GM19467 (cell line): Measurements from ENCODE around the gene SLC7A8.
"Not testable (repeated sequence)": the region's sequence is repeated elsewhere in the genome, so short reads cannot be mapped to it uniquely, and the experiment has no call there.

Source experiments
- ATAC-seq: cut with Tn5 transposase; IDR thresholded peaks from one replicate; pipeline ENCODE4 v1.9.1; 2021; ENCODE audit warnings: mild to moderate bottlenecking, moderate library complexity; ENCODE audit not compliant: unreplicated experiment

The SLC7A8 gene

DNA sequence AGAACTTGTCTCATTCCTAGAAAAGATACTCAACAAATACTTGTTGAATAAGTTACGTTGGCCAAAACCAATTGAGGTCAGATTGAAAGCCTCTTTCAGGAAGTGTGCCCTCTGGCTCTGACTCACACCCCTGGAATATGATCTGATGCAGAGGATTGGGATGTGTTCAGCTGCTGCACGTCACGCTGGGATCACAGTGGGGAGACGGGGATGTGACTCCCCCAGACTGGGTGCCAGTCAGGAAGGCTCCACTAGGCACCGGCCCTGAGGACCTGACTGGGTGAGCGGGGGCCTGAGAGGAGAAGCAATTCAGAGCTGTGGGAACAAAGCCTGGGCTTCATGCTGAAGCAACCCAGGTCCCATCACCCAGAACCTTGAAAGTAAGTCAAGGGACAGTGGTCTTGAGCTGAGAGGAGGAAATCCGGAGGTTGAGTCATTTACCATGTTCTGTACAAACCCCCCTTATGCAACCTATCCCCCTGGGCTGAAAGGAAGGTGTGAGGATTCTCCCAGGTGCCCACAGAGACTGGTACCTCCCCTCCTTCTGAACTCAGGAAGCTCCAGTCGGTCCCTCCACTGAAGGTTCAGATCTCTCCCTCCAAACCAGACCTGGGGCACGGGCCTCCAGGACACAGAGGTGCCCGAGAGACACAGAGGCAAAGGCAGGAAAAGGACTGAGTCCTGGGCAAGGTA is 68.3 kb downstream of the SLC7A8 start:
- ATAC-seq: no peak

DNA sequence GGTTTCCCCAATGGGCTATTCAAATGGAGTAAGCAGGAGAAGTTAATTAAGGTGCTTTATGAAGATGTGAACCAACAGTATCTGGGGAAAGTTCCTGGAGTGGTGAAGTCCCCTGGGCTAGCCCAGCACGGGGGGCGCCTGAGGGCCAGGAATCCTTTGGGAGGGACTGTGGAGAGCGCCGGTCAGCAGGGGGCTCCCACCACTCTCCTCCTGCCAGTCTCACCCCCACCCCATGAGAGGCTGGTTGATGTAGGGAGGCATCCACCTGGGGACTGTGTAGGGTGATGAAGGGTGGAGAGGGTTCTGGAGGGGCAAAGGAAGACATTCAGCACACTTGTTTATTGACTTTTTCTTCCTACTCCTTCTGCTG is 68.8 kb downstream of the SLC7A8 start:
- ATAC-seq: no peak

DNA sequence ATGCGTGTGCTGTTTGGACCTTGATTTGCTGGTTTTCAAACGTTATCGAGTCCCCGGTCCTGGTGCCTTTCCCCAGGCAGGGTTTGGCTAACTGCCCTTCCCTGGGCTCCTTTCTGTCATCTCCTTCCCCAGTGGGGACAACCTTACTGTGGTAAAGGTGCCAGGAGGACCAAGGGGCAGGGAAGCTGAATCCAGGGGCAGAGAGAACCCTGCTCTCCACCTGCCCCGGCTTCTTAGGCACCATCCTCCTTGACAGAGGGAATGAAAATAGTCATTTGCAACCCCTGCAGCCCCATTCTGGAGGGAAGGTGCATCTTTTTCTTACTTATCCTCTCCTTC is 69.4 kb downstream of the SLC7A8 start:
- ATAC-seq: no peak

DNA sequence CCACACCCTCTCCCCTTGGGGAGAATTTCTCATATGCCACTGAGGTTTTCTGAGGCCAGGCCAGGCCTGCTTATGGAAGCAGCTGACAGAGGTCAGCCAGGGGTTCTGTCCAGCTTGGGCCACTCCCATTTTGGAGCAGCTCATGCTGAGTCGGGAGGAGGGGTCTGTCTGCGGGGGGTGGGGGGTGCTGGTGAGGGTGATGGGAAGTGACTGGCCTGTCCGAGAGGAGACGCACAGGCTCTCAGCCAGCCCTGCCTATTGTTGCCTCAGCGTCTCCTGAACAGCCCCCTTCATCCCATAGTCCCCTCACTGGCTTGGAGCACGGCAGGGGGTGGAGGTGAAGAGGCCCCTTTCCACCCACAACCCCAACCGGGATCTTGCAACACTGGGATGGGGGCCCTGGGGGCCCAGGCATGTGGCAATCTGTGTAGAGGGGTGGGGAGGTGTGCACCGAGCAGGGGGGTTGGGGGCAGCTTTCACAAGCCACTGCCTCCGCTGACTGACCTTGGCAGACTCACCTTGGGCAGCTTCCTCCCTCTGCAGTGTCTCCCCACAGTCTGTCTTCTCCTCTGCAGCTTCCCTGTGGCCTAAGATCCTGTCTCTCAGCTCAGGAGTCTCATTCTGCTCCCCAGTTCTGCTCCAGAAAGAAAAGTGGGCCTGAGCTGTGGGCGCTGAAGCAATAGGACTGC is 69.9 kb downstream of the SLC7A8 start:
- no peak for ATAC-seq

DNA sequence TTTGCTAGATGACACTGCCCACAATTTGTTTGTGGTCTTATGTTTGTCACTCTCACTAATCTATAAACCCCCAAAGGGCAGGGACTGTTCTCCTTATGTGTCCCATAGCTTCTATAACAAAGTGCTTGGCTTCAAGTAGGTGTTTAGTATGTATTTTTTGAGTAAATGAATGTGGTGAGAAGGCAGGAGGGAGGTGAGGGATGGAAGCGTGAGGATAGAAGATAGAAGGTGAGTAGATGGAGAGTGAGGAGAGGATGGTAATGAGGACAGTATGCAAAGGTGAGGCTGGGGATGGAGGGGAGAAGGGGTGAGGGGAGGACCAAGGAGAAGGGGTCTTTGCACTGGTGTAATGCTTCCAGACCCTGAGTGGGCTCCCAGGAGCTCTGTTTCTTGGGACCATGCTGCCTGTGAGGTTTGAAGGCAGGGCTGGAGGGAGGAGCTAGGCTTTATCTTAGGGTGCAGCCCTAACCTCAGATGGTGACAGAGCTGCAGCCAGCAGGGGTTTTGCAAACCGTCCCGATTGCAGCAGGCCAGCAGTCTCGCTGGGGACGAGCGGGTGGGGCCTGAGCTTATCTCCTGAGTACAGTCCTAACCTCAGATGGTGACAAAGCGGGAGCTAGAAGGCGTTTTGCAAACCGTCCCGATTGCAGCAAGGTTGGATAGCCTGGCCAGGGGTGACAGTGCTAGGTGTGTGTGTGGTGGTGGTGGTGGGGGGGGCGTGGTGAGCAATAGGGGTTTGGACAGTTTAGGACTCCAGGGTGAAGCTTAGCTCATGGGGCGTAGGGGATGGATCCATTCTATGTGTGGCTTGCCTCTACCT is 70.9 kb downstream of the SLC7A8 start:
- ATAC-seq: no peak

DNA sequence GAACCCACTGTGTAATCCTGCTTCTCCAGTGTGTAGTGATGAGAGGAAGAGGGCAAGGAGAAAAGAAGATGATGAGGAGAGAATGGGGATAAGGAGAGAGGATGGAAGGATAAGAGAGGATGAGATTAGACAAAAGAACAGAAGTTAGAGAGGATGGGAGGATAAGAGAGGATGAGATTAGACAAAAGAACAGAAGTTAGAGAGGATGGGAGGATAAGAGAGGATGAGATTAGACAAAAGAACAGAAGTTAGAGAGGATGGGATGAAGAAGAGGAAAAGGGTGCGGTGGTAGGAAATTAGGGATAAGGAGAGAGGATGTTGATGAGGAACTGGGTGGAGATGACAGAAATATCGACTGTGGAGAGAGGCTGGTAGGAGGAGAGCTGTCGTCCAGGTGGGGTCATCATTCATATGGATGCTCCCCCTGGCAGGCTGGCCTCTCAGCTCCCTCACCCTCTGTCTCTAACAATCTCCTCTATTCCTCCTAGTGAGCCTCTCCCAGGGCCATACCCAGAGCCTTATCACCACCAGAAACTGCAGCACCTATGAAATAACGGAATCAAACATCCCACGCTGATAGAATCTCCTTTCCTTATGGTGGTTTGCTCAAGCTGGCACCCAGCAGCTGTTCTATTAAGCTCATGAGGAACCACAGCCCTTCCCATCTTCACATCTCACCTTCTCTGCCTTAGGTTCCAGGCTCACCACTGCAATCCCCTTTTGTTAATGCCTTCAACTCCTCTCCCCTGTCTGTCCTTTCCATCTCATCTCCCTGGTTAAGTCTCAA is 72.7 kb downstream of the SLC7A8 start:
- ATAC-seq: no peak

DNA sequence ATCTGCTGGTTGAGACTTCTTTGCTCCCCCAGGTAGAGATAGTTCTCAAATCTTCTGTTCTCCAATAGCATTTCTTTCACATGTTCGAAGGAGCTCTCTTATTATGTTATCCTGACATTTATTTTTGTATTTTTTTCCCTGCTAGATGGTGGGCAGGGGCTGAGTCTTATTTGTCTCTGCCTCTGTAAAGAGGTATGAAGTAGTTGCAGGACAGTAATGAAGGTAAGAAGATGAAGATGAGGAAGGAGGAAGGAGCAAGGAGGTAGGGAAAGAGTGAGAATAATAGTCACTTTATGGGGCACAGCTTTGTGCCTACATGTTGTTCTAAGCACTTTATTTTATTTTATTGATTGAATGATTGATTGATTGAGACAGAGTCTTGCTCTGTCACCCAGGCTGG is 73.7 kb downstream of the SLC7A8 start:
- no peak for ATAC-seq

DNA sequence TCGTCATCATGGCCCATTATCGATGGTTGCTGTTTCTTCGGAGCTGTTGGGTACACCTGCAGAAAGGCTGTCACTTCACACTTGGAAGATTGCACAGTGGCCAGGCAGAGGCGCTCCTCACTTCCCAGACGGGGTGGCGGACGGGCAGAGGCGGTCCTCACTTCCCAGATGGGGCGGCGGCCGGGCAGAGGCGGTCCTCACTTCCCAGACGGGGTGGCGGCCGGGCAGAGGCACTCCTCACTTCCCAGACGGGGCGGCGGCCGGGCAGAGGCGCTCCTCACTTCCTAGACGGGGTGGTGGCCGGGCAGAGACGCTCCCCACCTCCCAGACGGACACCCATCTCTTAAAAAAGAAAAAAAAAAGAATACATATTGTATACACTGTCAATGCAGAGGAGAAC is 75.3 kb downstream of the SLC7A8 start:
- ATAC-seq: not testable (repeated sequence)

DNA sequence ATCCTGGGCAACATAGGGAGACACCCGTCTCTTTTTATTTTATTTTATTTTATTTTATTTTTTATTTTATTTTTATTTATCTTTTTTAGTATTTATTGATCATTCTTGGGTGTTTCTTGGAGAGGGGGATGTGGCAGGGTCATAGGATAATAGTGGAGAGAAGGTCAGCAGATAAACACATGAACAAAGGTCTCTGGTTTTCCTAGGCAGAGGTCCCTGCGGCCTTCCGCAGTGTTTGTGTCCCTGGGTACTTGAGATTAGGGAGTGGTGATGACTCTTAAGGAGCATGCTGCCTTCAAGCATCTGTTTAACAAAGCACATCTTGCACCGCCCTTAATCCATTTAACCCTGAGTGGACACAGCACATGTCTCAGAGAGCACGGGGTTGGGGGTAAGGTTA is 75.8 kb downstream of the SLC7A8 start:
- not testable (repeated sequence) for ATAC-seq

DNA sequence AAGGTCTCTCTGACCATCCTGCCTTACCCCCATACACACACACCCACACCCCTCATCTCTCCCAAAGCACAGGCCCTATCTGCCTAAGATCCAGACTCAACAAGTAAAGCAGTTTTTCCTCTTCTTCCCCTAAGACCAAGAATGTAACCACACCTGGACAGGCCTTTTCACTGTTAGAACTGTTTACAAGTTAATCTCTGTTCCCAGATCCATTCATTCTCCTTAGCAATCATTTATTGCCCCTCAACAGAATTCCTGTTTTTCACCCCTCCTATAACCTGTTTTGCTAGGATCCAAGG is 76.8 kb downstream of the SLC7A8 start:
- no peak for ATAC-seq

DNA sequence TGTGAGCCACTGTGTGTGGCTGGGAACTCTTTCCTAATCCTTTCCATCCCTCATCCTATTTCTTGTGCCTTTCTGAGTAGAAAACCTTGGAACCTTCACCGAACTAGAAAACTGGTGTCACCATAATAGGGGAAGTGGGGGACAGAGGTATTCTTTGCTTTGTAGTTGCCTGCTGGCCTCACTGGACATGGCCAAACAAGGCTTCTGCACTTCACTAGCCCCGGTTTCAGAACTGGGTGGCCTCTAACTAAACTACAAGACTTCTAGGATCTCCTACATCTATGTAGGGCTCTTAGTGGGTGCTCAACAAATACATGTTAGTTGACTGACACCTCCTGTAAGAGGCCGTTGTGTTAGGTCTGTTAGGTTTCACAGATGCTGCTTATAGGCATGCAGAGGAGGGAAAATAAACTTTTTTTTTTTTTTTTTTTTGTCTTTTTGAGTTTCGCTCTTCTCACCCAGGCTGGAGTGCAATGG is 78.1 kb downstream of the SLC7A8 start:
- no peak for ATAC-seq

DNA sequence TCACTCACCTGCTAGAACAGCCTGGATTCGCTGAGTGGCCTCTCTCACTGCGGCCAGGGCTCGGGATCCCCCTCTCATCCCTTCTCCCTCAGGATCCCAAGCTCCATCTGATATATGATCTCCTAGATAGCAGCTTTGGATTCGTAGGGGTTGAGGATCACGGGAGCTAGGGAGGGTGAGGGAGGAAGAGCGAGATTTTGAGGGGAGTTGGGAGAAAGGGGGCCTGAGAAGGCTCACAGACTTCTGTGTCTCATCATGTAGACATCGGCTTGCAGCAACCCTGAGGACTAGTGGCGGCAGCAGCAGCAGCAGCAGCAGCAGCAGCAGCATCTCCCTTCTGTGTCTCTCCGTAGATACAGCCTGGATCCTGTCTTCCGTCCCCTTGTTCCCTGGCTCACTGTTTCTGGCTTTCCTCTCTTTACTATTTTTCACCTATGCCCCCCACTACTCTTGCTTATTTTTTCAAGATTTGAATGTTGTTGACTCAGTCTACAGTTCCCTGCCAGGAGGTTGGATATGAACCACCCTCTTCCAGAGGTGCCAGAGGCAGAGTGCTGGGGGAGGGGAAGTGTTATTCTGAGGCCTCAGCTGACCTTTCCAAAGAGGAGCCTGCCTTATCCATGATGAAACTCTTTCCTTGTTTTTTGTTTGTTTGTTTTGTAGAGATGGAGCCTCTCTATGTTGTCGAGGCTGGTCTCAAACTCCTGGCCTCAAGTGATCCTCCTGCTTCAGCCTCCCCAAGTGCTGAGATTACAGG is 78.7 kb downstream of the SLC7A8 start, which contains the start of gene CIROP:
Gene CIROP, minus strand, starts transcription at position 399 of the 757 bp plus-strand sequence. Its CDS starts 69 bp downstream, at position 330.
- no peak for ATAC-seq

DNA sequence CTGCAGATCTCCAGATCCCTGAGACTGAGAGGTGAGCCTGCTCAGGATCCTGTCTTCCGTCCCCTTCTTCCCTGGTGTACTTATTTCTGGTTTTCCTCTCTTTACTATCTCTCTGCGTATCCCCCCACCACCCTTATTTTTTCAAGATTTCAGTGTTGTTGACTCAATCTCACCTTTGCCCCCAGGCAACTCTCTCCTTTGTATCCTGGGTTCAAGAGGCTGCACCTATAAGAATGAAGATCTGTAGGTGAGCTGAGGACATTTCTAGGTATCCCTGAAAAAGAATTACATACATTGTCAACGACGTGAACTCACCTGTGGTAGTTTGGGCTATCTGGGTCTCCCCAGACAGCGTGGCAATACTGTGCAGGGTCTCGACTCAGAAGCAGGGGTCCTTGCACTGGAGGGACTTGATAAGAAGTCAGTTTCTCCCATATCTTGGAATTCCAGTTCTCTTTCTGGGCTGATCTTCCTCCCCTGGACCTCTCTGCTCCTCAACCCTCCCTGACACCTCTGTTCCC is 79.3 kb downstream of the SLC7A8 start:
- ATAC-seq: no peak

DNA sequence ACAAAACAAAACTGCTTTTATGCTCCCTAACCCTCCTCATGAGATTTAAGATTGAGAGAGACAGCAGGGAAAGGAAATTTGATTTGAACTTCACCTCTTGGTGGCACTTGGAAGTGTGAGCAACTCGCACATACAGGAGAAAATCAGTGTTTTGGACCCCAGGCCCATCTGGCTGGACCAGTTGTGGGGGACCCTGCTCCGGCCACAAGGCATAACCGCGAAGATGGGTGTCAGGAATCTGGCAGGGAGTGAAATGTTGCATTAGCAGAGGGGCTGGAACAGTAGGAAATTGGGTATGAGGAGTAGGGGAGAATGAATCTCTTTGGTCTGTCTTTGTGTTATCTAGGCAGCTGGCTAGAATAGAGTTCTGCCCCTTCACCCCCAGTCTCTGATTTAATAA is 79.9 kb downstream of the SLC7A8 start:
- no peak for ATAC-seq

DNA sequence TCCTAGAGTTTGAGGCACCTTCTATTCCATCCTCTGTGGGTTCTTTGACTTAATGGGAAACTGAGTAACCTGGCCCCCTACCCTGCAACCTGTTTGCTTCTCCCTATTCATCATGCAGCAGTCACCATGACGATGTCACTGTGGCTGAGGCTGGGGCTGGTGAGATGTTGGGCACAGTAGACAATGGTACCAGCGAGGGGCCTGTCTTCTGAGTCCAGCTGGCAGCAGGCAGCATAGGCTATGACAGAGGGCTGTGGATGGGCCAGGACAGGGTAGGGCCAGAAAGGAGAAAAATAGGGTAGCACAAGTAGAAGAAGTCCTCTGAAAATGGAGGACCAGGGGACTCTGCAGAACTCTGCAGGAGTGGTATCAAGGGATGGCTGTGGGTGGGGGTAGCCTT is 80.7 kb downstream of the SLC7A8 start:
- no peak for ATAC-seq

DNA sequence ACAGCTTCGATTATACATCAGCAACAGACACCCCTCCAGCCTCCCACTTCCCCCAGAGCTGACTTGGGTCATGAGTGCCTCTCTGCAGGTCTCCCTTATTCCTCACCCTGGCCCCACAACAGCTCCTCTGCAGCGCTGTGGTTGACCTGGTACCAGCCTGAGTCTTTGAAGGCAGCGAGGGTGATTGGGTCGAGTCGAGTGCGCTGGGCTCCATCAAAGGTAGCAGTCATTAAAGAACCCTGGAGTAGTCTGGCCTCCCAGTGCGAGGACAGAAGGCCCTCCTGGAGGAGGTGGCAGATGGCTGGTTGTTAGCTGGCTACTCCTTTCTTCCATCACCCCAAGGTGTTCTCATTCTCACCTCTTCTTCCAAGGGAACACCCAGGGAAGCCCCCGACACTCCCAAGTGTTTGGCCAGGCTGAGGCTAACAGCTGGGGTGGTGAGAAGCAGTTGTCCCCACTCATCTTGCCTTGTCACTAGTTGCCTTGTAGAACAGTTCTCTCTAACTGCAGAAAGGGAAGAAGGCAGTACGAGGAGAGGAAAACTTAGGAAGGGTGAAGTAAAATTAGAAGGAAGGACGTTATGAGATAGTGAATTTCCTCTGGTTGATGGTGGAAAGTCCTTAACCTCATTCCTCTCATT is 81.4 kb downstream of the SLC7A8 start:
- no peak for ATAC-seq

DNA sequence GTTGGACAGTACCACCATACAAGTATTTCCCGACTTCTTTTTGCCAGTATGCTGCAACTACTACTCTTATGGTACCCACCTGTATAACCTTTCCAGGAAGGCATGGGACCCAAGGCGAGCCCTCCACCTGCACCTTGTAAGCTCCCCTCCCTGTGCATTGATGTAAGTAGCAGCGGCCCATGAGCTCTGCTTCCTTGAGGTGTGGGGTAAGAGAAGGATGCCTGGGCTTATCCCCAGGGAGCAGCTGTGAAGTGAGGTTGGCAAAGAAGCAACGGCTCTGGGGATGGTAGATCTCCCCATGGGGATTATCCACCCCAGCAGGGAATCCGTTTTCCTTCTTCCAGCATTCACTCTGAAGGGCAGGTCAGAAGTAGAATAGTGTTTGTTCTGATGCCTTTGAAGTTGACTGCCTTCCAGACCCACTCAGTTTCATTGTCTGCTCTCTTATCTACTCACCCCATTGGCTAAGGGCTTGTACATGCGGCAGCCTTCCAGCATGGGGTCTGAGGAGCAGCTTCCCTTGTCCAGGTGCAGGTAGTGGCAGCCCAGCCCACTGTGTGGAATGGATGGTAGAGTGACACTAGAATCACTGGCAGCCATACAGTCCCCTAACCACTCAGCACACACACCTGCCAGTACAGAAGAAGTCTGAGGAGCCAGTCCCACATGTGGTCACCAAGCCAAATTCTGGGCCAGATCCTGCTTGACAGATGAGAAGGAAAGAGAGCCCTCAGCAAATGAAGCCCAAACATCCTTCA is 82.1 kb downstream of the SLC7A8 start:
- no peak for ATAC-seq

DNA sequence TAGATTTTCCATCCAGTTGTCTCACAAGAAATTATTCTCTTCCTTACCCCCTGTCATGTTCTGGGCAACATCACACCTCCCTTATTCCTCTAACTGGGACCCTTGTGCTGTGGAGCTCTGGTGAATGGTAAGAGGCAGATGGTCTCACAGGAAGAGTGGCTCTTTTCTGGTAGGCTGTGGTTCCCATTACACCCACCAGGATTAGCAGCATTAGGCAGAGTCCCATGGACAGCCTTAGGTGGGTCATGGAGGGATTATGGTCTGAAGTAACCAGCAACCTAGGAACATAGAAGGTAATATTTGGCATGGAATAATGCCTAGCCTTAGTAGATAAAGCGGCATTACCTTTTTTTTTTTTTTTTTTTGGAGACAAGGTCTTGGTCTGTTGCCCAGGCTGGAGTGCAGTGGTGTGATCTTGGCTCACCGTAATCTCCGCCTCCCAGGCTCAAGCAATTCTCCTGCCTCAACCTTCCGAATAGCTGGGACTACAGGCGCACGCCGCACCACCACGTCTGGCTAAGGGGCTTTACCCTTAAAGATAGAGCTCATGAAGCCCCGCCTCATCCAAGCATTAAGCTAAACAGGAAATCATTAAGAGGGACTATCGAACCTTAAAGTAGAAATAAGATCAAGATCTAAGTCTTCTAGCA is 84.1 kb downstream of the SLC7A8 start:
- no peak for ATAC-seq

DNA sequence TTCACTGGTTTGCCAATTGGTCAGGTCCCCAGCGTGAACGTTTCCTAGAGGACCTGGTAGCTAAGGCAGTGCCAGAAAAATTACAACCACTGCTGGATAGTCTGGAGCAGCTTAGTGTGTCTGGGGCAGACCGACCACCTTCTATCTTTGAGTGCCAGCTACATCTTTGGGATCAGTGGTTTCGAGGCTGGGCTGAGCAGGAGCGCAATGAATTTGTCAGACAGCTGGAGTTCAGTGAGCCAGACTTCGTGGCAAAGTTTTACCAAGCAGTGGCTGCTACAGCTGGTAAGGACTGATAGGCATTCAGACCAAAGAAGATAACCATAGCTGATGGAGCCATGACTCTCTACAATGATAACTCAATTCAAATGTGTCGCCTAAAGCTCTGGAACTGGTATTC is 85.7 kb downstream of the SLC7A8 start:
- no peak for ATAC-seq
